ENCODE measurements around the gene WIPF3.
A peak's percentile ranks its signal among the peaks of the same experiment; 100 is the strongest.

WIPF3 gene

GRCh38 chr7:29894256-29894655 is 87.9 kb downstream of the WIPF3 start:
- H3K4me1 Mint-ChIP-seq, result no peaks in the 10 kb centered on the region
- H3K4me3 Mint-ChIP-seq, result no peak overlapping the region
- DNase-seq (ENCODE audit: low spot score in 2 of 2), result peak in 1 of 2 donors; percentile 26
- no peak for ATAC-seq
- no peaks in the 10 kb centered on the region for H3K36me3 Mint-ChIP-seq
- no peaks in the 10 kb centered on the region for H3K9me3 Mint-ChIP-seq
- H3K27ac Mint-ChIP-seq, result no peak overlapping the region

GRCh38 chr7:29895559-29895958 is 89.3 kb downstream of the WIPF3 start:
- Mint-ChIP-seq H3K4me3 (no peak overlapping the region), H3K4me1 (no peaks in the 10 kb centered on the region), H3K27ac (no peak overlapping the region), H3K36me3 (no peaks in the 10 kb centered on the region), H3K9me3 (no peaks in the 10 kb centered on the region)
- no peak for ATAC-seq
- DNase-seq (ENCODE audit: low spot score in 2 of 2), result peak in 1 of 2 donors; percentile 12

GRCh38 chr7:29896685-29897411 is 90.5 kb downstream of the WIPF3 start:
- ATAC-seq (no peak), DNase-seq (ENCODE audit: low spot score in 2 of 2) (no peak)
- Mint-ChIP-seq H3K4me1 (no peaks in the 10 kb centered on the region), H3K9me3 (no peaks in the 10 kb centered on the region), H3K27ac (no peak overlapping the region), H3K36me3 (no peaks in the 10 kb centered on the region), H3K4me3 (no peak overlapping the region)

GRCh38 chr7:29898301-29898700 is 92.0 kb downstream of the WIPF3 start:
- no peak for ATAC-seq
- Mint-ChIP-seq H3K27ac (no peak overlapping the region), H3K36me3 (no peaks in the 10 kb centered on the region), H3K4me1 (no peaks in the 10 kb centered on the region), H3K4me3 (no peak overlapping the region), H3K9me3 (no peaks in the 10 kb centered on the region)
- DNase-seq (ENCODE audit: low spot score in 2 of 2), result no peak

- Mint-ChIP-seq H3K9me3 (peaks cover 7% of the 10 kb centered on the region), H3K4me1 (no peaks in the 10 kb centered on the region), H3K36me3 (no peaks in the 10 kb centered on the region), H3K27ac (no peak overlapping the region), H3K4me3 (no peak overlapping the region)
- DNase-seq (ENCODE audit: low spot score in 2 of 2), result peak in 1 of 2 donors; percentile 40
- ATAC-seq, result peak; percentile 28
Measured at GRCh38 chr7:29900745-29901144, 94.4 kb downstream of the WIPF3 start.

- Mint-ChIP-seq H3K4me1 (no peaks in the 10 kb centered on the region), H3K36me3 (no peaks in the 10 kb centered on the region), H3K27ac (no peak overlapping the region), H3K4me3 (no peak overlapping the region), H3K9me3 (peaks cover 22% of the 10 kb centered on the region)
- ATAC-seq (no peak), DNase-seq (ENCODE audit: low spot score in 2 of 2) (no peak)
Measured at GRCh38 chr7:29906200-29907022, 100.1 kb downstream of the WIPF3 start.

GRCh38 chr7:29914180-29914579 is 107.9 kb downstream of the WIPF3 start:
- no peak overlapping the region for H3K27ac Mint-ChIP-seq
- DNase-seq (ENCODE audit: low spot score in 2 of 2), result no peak
- no peaks in the 10 kb centered on the region for H3K4me1 Mint-ChIP-seq
- H3K36me3 Mint-ChIP-seq, result no peaks in the 10 kb centered on the region
- no peaks in the 10 kb centered on the region for H3K9me3 Mint-ChIP-seq
- ATAC-seq, result no peak
- no peak overlapping the region for H3K4me3 Mint-ChIP-seq

- no peak for ATAC-seq
- no peaks in the 10 kb centered on the region for H3K9me3 Mint-ChIP-seq
- no peak overlapping the region for H3K4me3 Mint-ChIP-seq
- DNase-seq (ENCODE audit: low spot score in 2 of 2), result no peak
- H3K4me1 Mint-ChIP-seq, result no peaks in the 10 kb centered on the region
- no peak overlapping the region for H3K27ac Mint-ChIP-seq
- peaks cover 6% of the 10 kb centered on the region for H3K36me3 Mint-ChIP-seq
Measured at GRCh38 chr7:29915481-29916215, 109.3 kb downstream of the WIPF3 start.

- Mint-ChIP-seq H3K4me3 (no peak overlapping the region), H3K36me3 (peaks cover 16% of the 10 kb centered on the region), H3K27ac (no peak overlapping the region), H3K9me3 (no peaks in the 10 kb centered on the region), H3K4me1 (no peaks in the 10 kb centered on the region)
- DNase-seq (ENCODE audit: low spot score in 2 of 2), result no peak
- no peak for ATAC-seq
Measured at GRCh38 chr7:29917641-29918040, 111.3 kb downstream of the WIPF3 start.

- no peak for DNase-seq (ENCODE audit: low spot score in 2 of 2)
- H3K4me3 Mint-ChIP-seq, result no peak overlapping the region
- ATAC-seq, result no peak
- H3K27ac Mint-ChIP-seq, result no peak overlapping the region
- peaks cover 16% of the 10 kb centered on the region for H3K36me3 Mint-ChIP-seq
- H3K4me1 Mint-ChIP-seq, result no peaks in the 10 kb centered on the region
- no peaks in the 10 kb centered on the region for H3K9me3 Mint-ChIP-seq
Measured at GRCh38 chr7:29918850-29919249, 112.5 kb downstream of the WIPF3 start.

- Mint-ChIP-seq H3K27ac (no peak overlapping the region), H3K9me3 (no peaks in the 10 kb centered on the region), H3K4me3 (no peak overlapping the region), H3K4me1 (peaks cover 6% of the 10 kb centered on the region), H3K36me3 (peaks cover 23% of the 10 kb centered on the region)
- DNase-seq (ENCODE audit: low spot score in 2 of 2) (no peak), ATAC-seq (no peak)
Measured at GRCh38 chr7:29919790-29920189, 113.5 kb downstream of the WIPF3 start.

- ATAC-seq, result no peak
- no peak for DNase-seq (ENCODE audit: low spot score in 2 of 2)
- Mint-ChIP-seq H3K4me3 (no peak overlapping the region), H3K4me1 (peaks cover 10% of the 10 kb centered on the region), H3K36me3 (peaks cover 24% of the 10 kb centered on the region), H3K27ac (no peak overlapping the region), H3K9me3 (no peaks in the 10 kb centered on the region)
Measured at GRCh38 chr7:29920491-29920890, 114.2 kb downstream of the WIPF3 start.

GRCh38 chr7:29921404-29922010 is 115.2 kb downstream of the WIPF3 start:
- H3K36me3 Mint-ChIP-seq, result peaks cover 24% of the 10 kb centered on the region
- ATAC-seq (peak; percentile 76), DNase-seq (ENCODE audit: low spot score in 2 of 2) (peak; percentile 11 to 64)
- no peak overlapping the region for H3K4me3 Mint-ChIP-seq
- H3K4me1 Mint-ChIP-seq, result peaks cover 10% of the 10 kb centered on the region
- H3K9me3 Mint-ChIP-seq, result no peaks in the 10 kb centered on the region
- no peak overlapping the region for H3K27ac Mint-ChIP-seq

- DNase-seq (ENCODE audit: low spot score in 2 of 2) (peak in 1 of 2 donors; percentile 33), ATAC-seq (no peak)
- Mint-ChIP-seq H3K36me3 (peaks cover 24% of the 10 kb centered on the region), H3K9me3 (no peaks in the 10 kb centered on the region), H3K4me3 (no peak overlapping the region), H3K4me1 (peaks cover 10% of the 10 kb centered on the region), H3K27ac (no peak overlapping the region)
Measured at GRCh38 chr7:29922921-29923700, 116.8 kb downstream of the WIPF3 start.
